BE2C (cell line): ENCODE results near the gene PDIA6.

Source experiments
- DNase-seq: peaks from one replicate; pipeline ENCODE4 v3.0.0-alpha.2; 2020
- H3K27me3 ChIP-seq: fragments of 250-450 bp; sonication (Bioruptor Pico); 2 replicates; pipeline ENCODE4 v1.5.1; 2020; ENCODE audit warnings: mild to moderate bottlenecking
- H3K36me3 ChIP-seq: fragments of 250-450 bp; sonication (Bioruptor Pico); 2 replicates; pipeline ENCODE4 v1.5.1; 2020; ENCODE audit warnings: mild to moderate bottlenecking
- H3K4me1 ChIP-seq: fragments of 250-450 bp; sonication (Bioruptor Pico); 2 replicates; pipeline ENCODE4 v1.5.1; 2020
- H3K4me3 ChIP-seq: 2 replicates; pipeline ENCODE4 v1.5.1; 2011; ENCODE audit warnings: low read depth, low read length
- H3K9me3 ChIP-seq: fragments of 250-450 bp; sonication (Bioruptor Pico); 2 replicates; pipeline ENCODE4 v1.5.1; 2020
- CTCF ChIP-seq: IDR thresholded peaks from 2 replicates; pipeline ENCODE4 v1.5.1; 2012; ENCODE audit warnings: mild to moderate bottlenecking, low read depth, low read length

The PDIA6 gene

GRCh38 chr2:10859278-10859677, 46.7 kb upstream of the PDIA6 start:
- Histone ChIP-seq H3K9me3 (no peaks in the 10 kb centered on the region), H3K4me1 (no peaks in the 10 kb centered on the region), H3K4me3 (no peak overlapping the region), H3K27me3 (no peaks in the 10 kb centered on the region), H3K36me3 (no peaks in the 10 kb centered on the region)
- no peak for DNase-seq
- TF ChIP-seq CTCF: no peak

- DNase-seq: no peak
- H3K4me3 ChIP-seq: no peak overlapping the region
- no peaks in the 10 kb centered on the region for H3K36me3 ChIP-seq
- no peaks in the 10 kb centered on the region for H3K9me3 ChIP-seq
- TF ChIP-seq CTCF: no peak
- no peaks in the 10 kb centered on the region for H3K4me1 ChIP-seq
- no peaks in the 10 kb centered on the region; the same call in 1 of the 2 replicates for H3K27me3 ChIP-seq
Observed at GRCh38 chr2:10848541-10848940, 36.0 kb upstream of the PDIA6 start.

GRCh38 chr2:10847008-10847407, 34.4 kb upstream of the PDIA6 start:
- no peaks in the 10 kb centered on the region for H3K9me3 ChIP-seq
- H3K36me3 ChIP-seq: no peaks in the 10 kb centered on the region
- H3K4me1 ChIP-seq: no peaks in the 10 kb centered on the region
- no peak for DNase-seq
- H3K4me3 ChIP-seq: no peak overlapping the region
- TF ChIP-seq CTCF: no peak
- H3K27me3 ChIP-seq: no peaks in the 10 kb centered on the region

- no peak for DNase-seq
- no peaks in the 10 kb centered on the region for H3K9me3 ChIP-seq
- no peak for TF ChIP-seq CTCF
- H3K4me1 ChIP-seq: no peaks in the 10 kb centered on the region
- H3K27me3 ChIP-seq: no peaks in the 10 kb centered on the region
- H3K4me3 ChIP-seq: no peak overlapping the region
- no peaks in the 10 kb centered on the region for H3K36me3 ChIP-seq
Observed at GRCh38 chr2:10846110-10846861, 33.7 kb upstream of the PDIA6 start.

GRCh38 chr2:10845640-10846039, 33.1 kb upstream of the PDIA6 start:
- no peak for TF ChIP-seq CTCF
- 0 out of 2 replicates have a peak, but pooled peaks cover 2% of the 10 kb centered on the region for H3K9me3 ChIP-seq
- no peaks in the 10 kb centered on the region for H3K27me3 ChIP-seq
- no peaks in the 10 kb centered on the region for H3K36me3 ChIP-seq
- H3K4me1 ChIP-seq: no peaks in the 10 kb centered on the region
- no peak for DNase-seq
- H3K4me3 ChIP-seq: no peak overlapping the region

GRCh38 chr2:10844097-10844496, 31.5 kb upstream of the PDIA6 start:
- TF ChIP-seq CTCF: no peak
- H3K4me1 ChIP-seq: no peaks in the 10 kb centered on the region
- peak overlapping the region; percentile 44 for H3K4me3 ChIP-seq
- no peaks in the 10 kb centered on the region for H3K36me3 ChIP-seq
- no peaks in the 10 kb centered on the region for H3K27me3 ChIP-seq
- DNase-seq: peak; percentile 77
- H3K9me3 ChIP-seq: 0 out of 2 replicates have a peak, but pooled peaks cover 2% of the 10 kb centered on the region
